Stimulated activated CD4-positive, alpha-beta T cell treated with anti-CD3 and anti-CD28 coated beads, Interleukin-4, amount 100 ng/mL, for 24 hours (primary cell): ENCODE results near the gene HSD17B8.
A peak's percentile ranks its signal among the peaks of the same experiment; 100 is the strongest.

Experiments used
- DNase-seq: peaks from one replicate; pipeline ENCODE4 v3.0.0-alpha.2; 2020

The HSD17B8 gene

GRCh38 chr6:33248932-33249731, 44.7 kb downstream of the HSD17B8 start:
- peak; percentile 96 for DNase-seq

GRCh38 chr6:33249732-33250630, 45.5 kb downstream of the HSD17B8 start:
- peak; percentile 30 for DNase-seq

GRCh38 chr6:33250731-33251130, 46.3 kb downstream of the HSD17B8 start:
- no peak for DNase-seq

GRCh38 chr6:33251395-33252012, 47.0 kb downstream of the HSD17B8 start:
- no peak for DNase-seq

- no peak for DNase-seq
Observed at GRCh38 chr6:33252759-33253158, 48.3 kb downstream of the HSD17B8 start.

GRCh38 chr6:33254591-33254990, 50.1 kb downstream of the HSD17B8 start:
- no peak for DNase-seq
